ENCODE results near the gene STAC3.

Gene STAC3

GRCh38 chr12:57210461-57210860, 40.5 kb downstream of the STAC3 start:
- DNase-seq (ENCODE audit: low read depth), result no peak

GRCh38 chr12:57209916-57210315, 41.1 kb downstream of the STAC3 start:
- DNase-seq (ENCODE audit: low read depth), result no peak

- no peak for DNase-seq (ENCODE audit: low read depth)
Observed at GRCh38 chr12:57208631-57209282, 42.2 kb downstream of the STAC3 start.

GRCh38 chr12:57207731-57208630, 43.0 kb downstream of the STAC3 start:
- no peak for DNase-seq (ENCODE audit: low read depth)

- no peak for DNase-seq (ENCODE audit: low read depth)
Observed at GRCh38 chr12:57205931-57206330, 45.1 kb downstream of the STAC3 start.

- no peak for DNase-seq (ENCODE audit: low read depth)
Observed at GRCh38 chr12:57205186-57205585, 45.8 kb downstream of the STAC3 start.

GRCh38 chr12:57204454-57204853, 46.5 kb downstream of the STAC3 start:
- no peak for DNase-seq (ENCODE audit: low read depth)

GRCh38 chr12:57203791-57204190, 47.2 kb downstream of the STAC3 start:
- DNase-seq (ENCODE audit: low read depth), result no peak

- no peak for DNase-seq (ENCODE audit: low read depth)
Observed at GRCh38 chr12:57203201-57203600, 47.8 kb downstream of the STAC3 start.

GRCh38 chr12:57202321-57202720, 48.7 kb downstream of the STAC3 start:
- no peak for DNase-seq (ENCODE audit: low read depth)

GRCh38 chr12:57201631-57202030, 49.4 kb downstream of the STAC3 start:
- DNase-seq (ENCODE audit: low read depth), result no peak

- DNase-seq (ENCODE audit: low read depth), result no peak
Observed at GRCh38 chr12:57201219-57201618, 49.8 kb downstream of the STAC3 start.

GRCh38 chr12:57200497-57200896, 50.5 kb downstream of the STAC3 start:
- no peak for DNase-seq (ENCODE audit: low read depth)

GRCh38 chr12:57199191-57199590, 51.8 kb downstream of the STAC3 start:
- DNase-seq (ENCODE audit: low read depth), result no peak

- DNase-seq (ENCODE audit: low read depth), result no peak
Observed at GRCh38 chr12:57198329-57198728, 52.7 kb downstream of the STAC3 start.

- DNase-seq (ENCODE audit: low read depth), result no peak
Observed at GRCh38 chr12:57196956-57197355, 54.0 kb downstream of the STAC3 start.

GRCh38 chr12:57196439-57196838, 54.5 kb downstream of the STAC3 start:
- DNase-seq (ENCODE audit: low read depth), result no peak

- DNase-seq (ENCODE audit: low read depth), result no peak
Observed at GRCh38 chr12:57195611-57196371, 55.2 kb downstream of the STAC3 start.

- no peak for DNase-seq (ENCODE audit: low read depth)
Observed at GRCh38 chr12:57195186-57195585, 55.8 kb downstream of the STAC3 start.

GRCh38 chr12:57194253-57194652, 56.7 kb downstream of the STAC3 start:
- no peak for DNase-seq (ENCODE audit: low read depth)

- DNase-seq (ENCODE audit: low read depth), result no peak
Observed at GRCh38 chr12:57193706-57194245, 57.2 kb downstream of the STAC3 start.
